Parathyroid adenoma (tissue), 2 donors: ENCODE measurements around the gene XXYLT1.

Experiments used
- H2AFZ ChIP-seq: fragments of 300-600 bp; sonication (generic); one replicate; pipeline ENCODE4 v1.7.0; 2017; ENCODE audit warnings: antibody characterized with exemption, mild to moderate bottlenecking
- H3K27ac ChIP-seq: fragments of 300-600 bp; sonication (generic); one replicate; pipeline ENCODE4 v1.7.0; 2017
- H3K27me3 ChIP-seq: fragments of 300-600 bp; sonication (generic); one replicate; pipeline ENCODE4 v1.7.0; 2017; ENCODE audit warnings: low read length; ENCODE audit not compliant: control insufficient read depth, insufficient read depth
- H3K36me3 ChIP-seq: fragments of 300-600 bp; sonication (generic); one replicate; pipeline ENCODE4 v1.7.0; 2017; ENCODE audit warnings: low read length; ENCODE audit not compliant: control insufficient read depth, insufficient read depth
- H3K4me1 ChIP-seq: fragments of 300-600 bp; sonication (generic); one replicate; pipeline ENCODE4 v1.7.0; 2017; ENCODE audit warnings: control low read depth
- H3K4me2 ChIP-seq: fragments of 300-600 bp; sonication (generic); one replicate; pipeline ENCODE4 v1.7.0; 2017; ENCODE audit warnings: low read length
- H3K4me3 ChIP-seq: fragments of 300-600 bp; sonication (generic); one replicate; pipeline ENCODE4 v1.7.0; 2017; ENCODE audit warnings: low read depth, low read length
- H3K79me2 ChIP-seq: fragments of 300-600 bp; sonication (generic); one replicate; pipeline ENCODE4 v1.7.0; 2017; ENCODE audit warnings: control low read depth
- H3K9ac ChIP-seq: fragments of 300-600 bp; sonication (generic); one replicate; pipeline ENCODE4 v1.7.0; 2017; ENCODE audit warnings: mild to moderate bottlenecking
- H3K9me3 ChIP-seq: fragments of 300-600 bp; sonication (generic); one replicate; pipeline ENCODE4 v1.7.0; 2017; ENCODE audit warnings: low read length; ENCODE audit not compliant: control insufficient read depth
- TF ChIP-seq, protein P1 (sequence below): fragments of 300-600 bp; sonication (generic); IDR thresholded peaks from one replicate; pipeline ENCODE4 v1.7.0; 2017; ENCODE audit warnings: antibody characterized with exemption, mild to moderate bottlenecking
- donor health status: primary hyperparathyroidism.

XXYLT1 gene

GRCh38 chr3:195064300-195064931 lies 206.5 kb downstream of the XXYLT1 start:
- H3K27me3 ChIP-seq = no peaks in the 10 kb centered on the region
- H3K79me2 ChIP-seq = no peaks in the 10 kb centered on the region
- H3K4me2 ChIP-seq = no peak overlapping the region
- H2AFZ ChIP-seq = no peak overlapping the region
- TF ChIP-seq, protein P1, sequence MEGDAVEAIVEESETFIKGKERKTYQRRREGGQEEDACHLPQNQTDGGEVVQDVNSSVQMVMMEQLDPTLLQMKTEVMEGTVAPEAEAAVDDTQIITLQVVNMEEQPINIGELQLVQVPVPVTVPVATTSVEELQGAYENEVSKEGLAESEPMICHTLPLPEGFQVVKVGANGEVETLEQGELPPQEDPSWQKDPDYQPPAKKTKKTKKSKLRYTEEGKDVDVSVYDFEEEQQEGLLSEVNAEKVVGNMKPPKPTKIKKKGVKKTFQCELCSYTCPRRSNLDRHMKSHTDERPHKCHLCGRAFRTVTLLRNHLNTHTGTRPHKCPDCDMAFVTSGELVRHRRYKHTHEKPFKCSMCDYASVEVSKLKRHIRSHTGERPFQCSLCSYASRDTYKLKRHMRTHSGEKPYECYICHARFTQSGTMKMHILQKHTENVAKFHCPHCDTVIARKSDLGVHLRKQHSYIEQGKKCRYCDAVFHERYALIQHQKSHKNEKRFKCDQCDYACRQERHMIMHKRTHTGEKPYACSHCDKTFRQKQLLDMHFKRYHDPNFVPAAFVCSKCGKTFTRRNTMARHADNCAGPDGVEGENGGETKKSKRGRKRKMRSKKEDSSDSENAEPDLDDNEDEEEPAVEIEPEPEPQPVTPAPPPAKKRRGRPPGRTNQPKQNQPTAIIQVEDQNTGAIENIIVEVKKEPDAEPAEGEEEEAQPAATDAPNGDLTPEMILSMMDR = no peak
- no peak overlapping the region for H3K27ac ChIP-seq
- H3K4me1 ChIP-seq = no peaks in the 10 kb centered on the region
- no peaks in the 10 kb centered on the region for H3K9me3 ChIP-seq
- no peak overlapping the region for H3K4me3 ChIP-seq
- H3K36me3 ChIP-seq = no peaks in the 10 kb centered on the region
- no peak overlapping the region for H3K9ac ChIP-seq

- Histone ChIP-seq H3K79me2 (no peaks in the 10 kb centered on the region), H3K4me2 (no peak overlapping the region), H3K4me3 (no peak overlapping the region), H3K9ac (no peak overlapping the region), H3K36me3 (no peaks in the 10 kb centered on the region), H3K9me3 (no peaks in the 10 kb centered on the region), H2AFZ (no peak overlapping the region), H3K27ac (no peak overlapping the region), H3K4me1 (no peaks in the 10 kb centered on the region), H3K27me3 (no peaks in the 10 kb centered on the region)
- TF ChIP-seq, protein P1 = no peak
Observed at GRCh38 chr3:195063581-195064193, 207.3 kb downstream of the XXYLT1 start.

GRCh38 chr3:195062866-195063540 lies 208.0 kb downstream of the XXYLT1 start:
- Histone ChIP-seq H3K4me3 (no peak overlapping the region), H3K9me3 (no peaks in the 10 kb centered on the region), H3K79me2 (no peaks in the 10 kb centered on the region), H3K4me1 (no peaks in the 10 kb centered on the region), H3K4me2 (no peak overlapping the region), H3K27me3 (no peaks in the 10 kb centered on the region), H2AFZ (no peak overlapping the region), H3K36me3 (no peaks in the 10 kb centered on the region), H3K9ac (no peak overlapping the region), H3K27ac (no peak overlapping the region)
- TF ChIP-seq, protein P1 = no peak

DNA sequence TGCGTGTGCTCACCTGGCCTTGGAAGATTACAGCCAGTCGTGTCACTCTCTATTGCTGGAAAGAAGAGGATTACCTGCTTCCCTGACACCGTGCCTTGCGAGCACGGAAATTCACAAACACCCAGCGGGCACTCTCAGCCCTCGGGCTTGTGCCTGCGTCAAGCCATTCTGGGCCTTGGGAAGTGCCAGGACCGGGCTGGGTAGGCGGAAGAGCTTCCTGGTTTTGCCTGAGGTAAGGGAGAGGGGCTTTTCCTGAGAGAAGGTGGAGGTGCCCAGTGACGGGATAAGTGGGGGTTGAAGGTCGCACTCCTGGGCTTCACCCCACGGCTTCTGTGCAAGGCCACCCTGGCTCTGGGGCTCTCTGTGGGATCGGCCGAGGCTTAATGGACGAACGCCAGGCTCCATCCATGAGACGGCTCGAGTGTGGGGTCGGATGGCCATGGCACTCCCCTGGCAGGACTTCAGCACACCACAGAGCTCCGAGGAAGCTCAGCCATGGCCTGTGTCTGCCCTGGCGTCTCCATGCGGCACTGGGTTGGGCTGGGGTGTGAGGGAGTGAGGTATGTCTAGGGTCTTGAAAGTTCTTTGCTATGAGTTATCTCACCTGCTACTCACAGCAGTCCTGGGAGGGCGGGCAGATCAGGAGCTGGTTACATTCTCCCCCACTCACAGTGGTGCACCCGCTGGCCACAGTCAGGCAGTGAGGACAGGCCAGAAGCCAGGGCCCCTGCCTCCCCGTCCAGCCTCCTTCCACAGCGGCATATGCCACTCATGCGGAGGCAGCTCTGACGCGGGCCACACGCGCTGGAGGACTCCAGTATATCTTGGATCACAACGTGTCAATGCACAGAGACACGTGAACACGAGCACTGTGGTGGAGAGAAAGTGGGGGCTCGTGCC lies 209.0 kb downstream of the XXYLT1 start:
- no peak overlapping the region for H3K4me2 ChIP-seq
- no peak overlapping the region for H3K27ac ChIP-seq

More for the DNA sequence above, 209.0 kb downstream of the XXYLT1 start:
- no peak overlapping the region for H2AFZ ChIP-seq
- no peak overlapping the region for H3K9ac ChIP-seq
- no peaks in the 10 kb centered on the region for H3K79me2 ChIP-seq
- TF ChIP-seq, protein P1 = no peak
- H3K4me1 ChIP-seq = no peaks in the 10 kb centered on the region
- H3K27me3 ChIP-seq = no peaks in the 10 kb centered on the region
- no peak overlapping the region for H3K4me3 ChIP-seq
- H3K36me3 ChIP-seq = no peaks in the 10 kb centered on the region
- no peaks in the 10 kb centered on the region for H3K9me3 ChIP-seq
